Mesenchymal stem cell (in vitro differentiated cells and primary cell): ENCODE results near the gene STAG1.
"Not testable (repeated sequence)": the region's sequence is repeated elsewhere in the genome, so short reads cannot be mapped to it uniquely, and the experiment has no call there.

Experiments used
- DNase-seq: peaks from one replicate; pipeline ENCODE4 v3.0.0-alpha.2; 2013
- H2AFZ ChIP-seq: one replicate; pipeline ENCODE4 v1.6.1; 2013; ENCODE audit warnings: low read depth, mild to moderate bottlenecking, control low read depth, inconsistent platforms, low read length, moderate library complexity
- H2AK5ac ChIP-seq: 2 replicates; pipeline ENCODE4 v1.6.1; 2013; ENCODE audit warnings: low read length, moderate library complexity, mild to moderate bottlenecking, inconsistent platforms; ENCODE audit not compliant: severe bottlenecking
- H2BK120ac ChIP-seq: one replicate; pipeline ENCODE4 v1.6.1; 2013; ENCODE audit warnings: low read depth, mild to moderate bottlenecking, inconsistent platforms, low read length, moderate library complexity
- H2BK12ac ChIP-seq, 2 experiments: one replicate each; pipeline ENCODE4 v1.6.1; 2013; ENCODE audit warnings: inconsistent platforms in 2 of 2, low read length in 2 of 2, mild to moderate bottlenecking in 2 of 2, moderate library complexity in 2 of 2, control low read depth in 1 of 2
- H2BK15ac ChIP-seq: one replicate; pipeline ENCODE4 v1.6.1; 2013; ENCODE audit warnings: mild to moderate bottlenecking, low read depth, inconsistent platforms; ENCODE audit not compliant: poor library complexity, severe bottlenecking
- H2BK5ac ChIP-seq: 2 replicates; pipeline ENCODE4 v1.6.1; 2013; ENCODE audit warnings: low read depth, mild to moderate bottlenecking, low read length, control low read depth, inconsistent platforms; ENCODE audit not compliant: poor library complexity, severe bottlenecking
- H3K14ac ChIP-seq, 2 experiments: one replicate each; pipeline ENCODE4 v1.6.1; 2013; ENCODE audit warnings: inconsistent platforms in 2 of 2, low read length in 2 of 2, control low read depth in 1 of 2, mild to moderate bottlenecking in 1 of 2, moderate library complexity in 1 of 2
- H3K18ac ChIP-seq, 2 experiments: one replicate each; pipeline ENCODE4 v1.6.1; 2013; ENCODE audit warnings: inconsistent platforms in 2 of 2, low read length in 2 of 2, control low read depth in 1 of 2, low read depth in 1 of 2, mild to moderate bottlenecking in 1 of 2
- H3K23ac ChIP-seq, 2 experiments: one replicate each; pipeline ENCODE4 v1.6.1; 2013; ENCODE audit warnings: inconsistent platforms in 2 of 2, low read length in 2 of 2, mild to moderate bottlenecking in 2 of 2, moderate library complexity in 2 of 2, control low read depth in 1 of 2
- H3K27ac ChIP-seq: 2 replicates; pipeline ENCODE4 v1.5.1; 2013; ENCODE audit warnings: mild to moderate bottlenecking, moderate library complexity, low read length, control low read depth, inconsistent platforms; ENCODE audit not compliant: poor library complexity, severe bottlenecking
- H3K27me3 ChIP-seq, 2 experiments: 2 replicates each; pipeline versions ENCODE4 v1.6.1 to v1.7.0; 2013; ENCODE audit warnings: low read length in 2 of 2, mild to moderate bottlenecking in 2 of 2, moderate library complexity in 2 of 2, control low read depth in 1 of 2, inconsistent platforms in 1 of 2; ENCODE audit not compliant: control insufficient read depth in 1 of 2, insufficient read depth in 1 of 2
- H3K36me3 ChIP-seq, 2 experiments: 2 replicates each; pipeline versions ENCODE4 v1.6.1 to v1.7.0; 2013; ENCODE audit warnings: low read length in 2 of 2, control low read depth in 1 of 2, inconsistent platforms in 1 of 2, low read depth in 1 of 2, mild to moderate bottlenecking in 1 of 2; ENCODE audit not compliant: insufficient read depth in 2 of 2, control insufficient read depth in 1 of 2
- H3K4ac ChIP-seq, 2 experiments: one replicate each; pipeline ENCODE4 v1.6.1; 2013; ENCODE audit warnings: inconsistent platforms in 2 of 2, low read length in 2 of 2, mild to moderate bottlenecking in 2 of 2, moderate library complexity in 2 of 2, control low read depth in 1 of 2, low read depth in 1 of 2
- H3K4me1 ChIP-seq: 2 replicates; pipeline ENCODE4 v1.6.1; 2013; ENCODE audit warnings: low read depth, low read length, control low read depth; ENCODE audit not compliant: control insufficient read depth, insufficient read depth
- H3K4me2 ChIP-seq: 2 replicates; pipeline ENCODE4 v1.6.1; 2013; ENCODE audit warnings: low read length, mild to moderate bottlenecking, inconsistent platforms; ENCODE audit not compliant: poor library complexity, severe bottlenecking
- H3K4me3 ChIP-seq, 2 experiments: 2 replicates each; pipeline versions ENCODE4 v1.5.1 to v1.7.0; 2013; ENCODE audit warnings: low read length in 2 of 2, mild to moderate bottlenecking in 2 of 2, control low read depth in 1 of 2, low read depth in 1 of 2; ENCODE audit not compliant: insufficient read depth in 1 of 2
- H3K79me1 ChIP-seq: replicated peaks from 2 replicates; pipeline ENCODE4 v1.6.1; 2013; ENCODE audit warnings: mild to moderate bottlenecking, control low read depth, low read length, inconsistent platforms; ENCODE audit not compliant: poor library complexity, severe bottlenecking
- H3K9ac ChIP-seq: 2 replicates; pipeline ENCODE4 v1.7.0; 2013; ENCODE audit warnings: mild to moderate bottlenecking, low read length, moderate library complexity
- H3K9me3 ChIP-seq: 2 replicates; pipeline ENCODE4 v1.7.0; 2013; ENCODE audit warnings: mild to moderate bottlenecking, low read length; ENCODE audit not compliant: control insufficient read depth
- H4K8ac ChIP-seq: one replicate; pipeline ENCODE4 v1.6.1; 2013; ENCODE audit warnings: inconsistent platforms, mild to moderate bottlenecking, low read length, moderate library complexity
- H4K91ac ChIP-seq: one replicate; pipeline ENCODE4 v1.6.1; 2013; ENCODE audit warnings: mild to moderate bottlenecking, low read length, inconsistent platforms
- WGBS: methylation state at CpG from one replicate; pipeline ENCODE4 v1.1.7; 2013; ENCODE audit warnings: mixed read lengths; 5-methylcytosine and 5-hydroxymethylcytosine counted together

STAG1 gene

GRCh38 chr3:136577791-136578190 is 174.4 kb downstream of the STAG1 start:
- Histone ChIP-seq H3K27me3 (no peaks in the 10 kb centered on the region), H3K36me3 (peaks cover 3 to 21% of the 10 kb centered on the region in 2 experiments), H3K9ac (no peak overlapping the region), H2AFZ (no peak overlapping the region), H3K4me3 (no peak overlapping the region), H3K18ac (no peak overlapping the region), H2BK12ac (no peak overlapping the region), H3K23ac (no peak overlapping the region), H2BK15ac (no peak overlapping the region), H3K27ac (no peak overlapping the region), H3K9me3 (peaks cover 8% of the 10 kb centered on the region), H2BK120ac (no peak overlapping the region), H4K8ac (no peak overlapping the region), H4K91ac (no peak overlapping the region), H3K4me1 (no peaks in the 10 kb centered on the region), H3K14ac (no peak overlapping the region), H3K4me2 (no peak overlapping the region), H3K4ac (no peak overlapping the region), H2BK5ac (no peak overlapping the region), H2AK5ac (no peak overlapping the region), H3K79me1 (peaks cover 20% of the 10 kb centered on the region)
- 100% methylated on average over 3 of the region's 3 CpGs for WGBS
- DNase-seq, result no peak

GRCh38 chr3:136576279-136577009 is 175.7 kb downstream of the STAG1 start:
- no peak for DNase-seq
- Histone ChIP-seq H3K9ac (no peak overlapping the region), H3K4ac (no peak overlapping the region), H3K36me3 (peaks cover 3 to 17% of the 10 kb centered on the region in 2 experiments), H3K4me1 (no peaks in the 10 kb centered on the region), H2BK120ac (no peak overlapping the region), H2AK5ac (no peak overlapping the region), H4K91ac (no peak overlapping the region), H3K23ac (no peak overlapping the region), H3K79me1 (peaks cover 20% of the 10 kb centered on the region), H3K27me3 (no peaks in the 10 kb centered on the region), H3K9me3 (peaks cover 8% of the 10 kb centered on the region), H3K4me3 (no peak overlapping the region), H2BK5ac (no peak overlapping the region), H2AFZ (no peak overlapping the region), H2BK15ac (no peak overlapping the region), H3K27ac (no peak overlapping the region), H3K14ac (no peak overlapping the region), H3K4me2 (no peak overlapping the region), H4K8ac (no peak overlapping the region), H2BK12ac (no peak overlapping the region), H3K18ac (no peak overlapping the region)
- 96% methylated on average over 5 of the region's 6 CpGs for WGBS

GRCh38 chr3:136567599-136568188 is 184.5 kb downstream of the STAG1 start:
- no peak overlapping the region for H3K4me2 ChIP-seq
- WGBS, result no CpG with 5 or more reads among the region's 2 CpGs
- no peak overlapping the region for H2BK15ac ChIP-seq
- H3K4ac ChIP-seq, result no peak overlapping the region
- no peak for DNase-seq
- peaks cover 12% of the 10 kb centered on the region for H3K79me1 ChIP-seq
- no peak overlapping the region for H3K14ac ChIP-seq
- no peak overlapping the region for H4K8ac ChIP-seq
- peaks cover 0 to 50% of the 10 kb centered on the region in 2 experiments for H3K36me3 ChIP-seq
- H3K9me3 ChIP-seq, result no peaks in the 10 kb centered on the region
- no peak overlapping the region for H2BK12ac ChIP-seq
- no peaks in the 10 kb centered on the region for H3K27me3 ChIP-seq
- H3K27ac ChIP-seq, result no peak overlapping the region
- H3K18ac ChIP-seq, result no peak overlapping the region
- no peak overlapping the region for H2BK120ac ChIP-seq
- H2AK5ac ChIP-seq, result no peak overlapping the region
- H3K4me3 ChIP-seq, result no peak overlapping the region
- no peaks in the 10 kb centered on the region for H3K4me1 ChIP-seq
- H3K23ac ChIP-seq, result no peak overlapping the region
- no peak overlapping the region for H4K91ac ChIP-seq
- no peak overlapping the region for H2BK5ac ChIP-seq
- no peak overlapping the region for H2AFZ ChIP-seq
- H3K9ac ChIP-seq, result no peak overlapping the region

GRCh38 chr3:136564962-136565361 is 187.2 kb downstream of the STAG1 start:
- H3K4me1 ChIP-seq, H3K9ac ChIP-seq, H2BK15ac ChIP-seq, H2AFZ ChIP-seq, H3K27me3 ChIP-seq, H2AK5ac ChIP-seq, H3K4me3 ChIP-seq, H3K79me1 ChIP-seq, H3K9me3 ChIP-seq, DNase-seq, H2BK120ac ChIP-seq, H2BK5ac ChIP-seq, H4K8ac ChIP-seq, H4K91ac ChIP-seq, H3K4ac ChIP-seq, H3K18ac ChIP-seq, H3K14ac ChIP-seq, H2BK12ac ChIP-seq, H3K27ac ChIP-seq, H3K4me2 ChIP-seq, H3K23ac ChIP-seq: not testable (repeated sequence)
- H3K36me3 ChIP-seq, result peaks cover 0 to 47% of the 10 kb centered on the region in 2 experiments
- no CpG with 5 or more reads among the region's 1 CpG for WGBS
